ENCODE results near the gene TSG101. TPM values are rescaled to one million over a fixed set of nuclear protein-coding genes. Genes with fewer than 3 reads are reported as not detected.

The TSG101 gene
- total RNA-seq, 1 experiment from 2014 or later: 86.6 TPM

GRCh38 chr11:18452927-18453326 is 73.8 kb downstream of the TSG101 start:
- peaks cover 19% of the 10 kb centered on the region for H3K4me1 Mint-ChIP-seq (ENCODE audit: low read depth, unreplicated experiment)
- no peaks in the 10 kb centered on the region for H3K36me3 Mint-ChIP-seq (ENCODE audit: insufficient read depth, unreplicated experiment)
- no peaks in the 10 kb centered on the region for H3K9me3 ChIP-seq
- no peak overlapping the region for H3K27ac Mint-ChIP-seq (ENCODE audit: unreplicated experiment)
- no peak for TF ChIP-seq CTCF (IDR thresholded peaks at IDR 0.05; ENCODE audit: insufficient read depth in 1 of 2, low read depth in 1 of 2, low read length in 1 of 2, severe bottlenecking in 1 of 2, unreplicated experiment in 1 of 2)
- no TSS peak for BruUV-seq (replicated peaks)
- no peaks in the 10 kb centered on the region for H3K9me3 Mint-ChIP-seq (ENCODE audit: unreplicated experiment)
- peaks cover 15% of the 10 kb centered on the region for H3K4me1 ChIP-seq
- H3K36me3 ChIP-seq (ENCODE audit: control insufficient read depth, insufficient read depth, low read length): no peaks in the 10 kb centered on the region
- no peaks in the 10 kb centered on the region for H3K27me3 ChIP-seq (replicated peaks; ENCODE audit: control insufficient read depth, insufficient read depth, low read length)
- no peak overlapping the region for H3K4me3 Mint-ChIP-seq (ENCODE audit: unreplicated experiment)
- DNase-seq: no peak
- intact Hi-C loops (cut with micrococcal nuclease; ENCODE audit: unreplicated experiment): no loop called here
- H3K27me3 Mint-ChIP-seq (ENCODE audit: insufficient read depth, unreplicated experiment): no peaks in the 10 kb centered on the region
- CTCF ChIA-PET: no interaction called here
- H3K4me3 ChIP-seq (ENCODE audit: low read depth, low read length): no peak overlapping the region
- POLR2A ChIA-PET: no interaction called here

GRCh38 chr11:18449251-18449650 is 77.5 kb downstream of the TSG101 start:
- no peak for DNase-seq
- H3K36me3 ChIP-seq (ENCODE audit: control insufficient read depth, insufficient read depth, low read length): no peaks in the 10 kb centered on the region
- no peaks in the 10 kb centered on the region for H3K27me3 ChIP-seq (replicated peaks; ENCODE audit: control insufficient read depth, insufficient read depth, low read length)
- no peaks in the 10 kb centered on the region for H3K4me1 Mint-ChIP-seq (ENCODE audit: low read depth, unreplicated experiment)
- H3K9me3 Mint-ChIP-seq (ENCODE audit: unreplicated experiment): no peaks in the 10 kb centered on the region
- POLR2A ChIA-PET: no interaction called here
- no peak overlapping the region for H3K4me3 Mint-ChIP-seq (ENCODE audit: unreplicated experiment)
- no peak overlapping the region for H3K4me3 ChIP-seq (ENCODE audit: low read depth, low read length)
- TF ChIP-seq CTCF (IDR thresholded peaks at IDR 0.05; ENCODE audit: insufficient read depth in 1 of 2, low read depth in 1 of 2, low read length in 1 of 2, severe bottlenecking in 1 of 2, unreplicated experiment in 1 of 2): no peak
- peaks cover 8% of the 10 kb centered on the region for H3K27me3 Mint-ChIP-seq (ENCODE audit: insufficient read depth, unreplicated experiment)
- no peaks in the 10 kb centered on the region for H3K4me1 ChIP-seq
- no peak overlapping the region for H3K27ac Mint-ChIP-seq (ENCODE audit: unreplicated experiment)
- intact Hi-C loops (cut with micrococcal nuclease; ENCODE audit: unreplicated experiment): no loop called here
- H3K9me3 ChIP-seq: no peaks in the 10 kb centered on the region
- BruUV-seq (replicated peaks): no TSS peak
- no peaks in the 10 kb centered on the region for H3K36me3 Mint-ChIP-seq (ENCODE audit: insufficient read depth, unreplicated experiment)
- CTCF ChIA-PET: interaction anchor here (0.7 to 1.2 kb wide), 2 partner anchors 39 to 369 kb away, joined by 3 to 4 read pairs; no protein-coding TSS in a partner anchor

- no TSS peak for BruUV-seq (replicated peaks)
- no peak for TF ChIP-seq CTCF (IDR thresholded peaks at IDR 0.05; ENCODE audit: insufficient read depth in 1 of 2, low read depth in 1 of 2, low read length in 1 of 2, severe bottlenecking in 1 of 2, unreplicated experiment in 1 of 2)
- intact Hi-C loops (cut with micrococcal nuclease; ENCODE audit: unreplicated experiment): no loop called here
- no peaks in the 10 kb centered on the region for H3K36me3 ChIP-seq (ENCODE audit: control insufficient read depth, insufficient read depth, low read length)
- no peaks in the 10 kb centered on the region for H3K36me3 Mint-ChIP-seq (ENCODE audit: insufficient read depth, unreplicated experiment)
- H3K4me3 ChIP-seq (ENCODE audit: low read depth, low read length): no peak overlapping the region
- H3K27me3 Mint-ChIP-seq (ENCODE audit: insufficient read depth, unreplicated experiment): no peaks in the 10 kb centered on the region
- POLR2A ChIA-PET: no interaction called here
- no peaks in the 10 kb centered on the region for H3K4me1 Mint-ChIP-seq (ENCODE audit: low read depth, unreplicated experiment)
- no peak overlapping the region for H3K4me3 Mint-ChIP-seq (ENCODE audit: unreplicated experiment)
- H3K27ac Mint-ChIP-seq (ENCODE audit: unreplicated experiment): no peak overlapping the region
- no peaks in the 10 kb centered on the region for H3K9me3 ChIP-seq
- no peaks in the 10 kb centered on the region for H3K27me3 ChIP-seq (replicated peaks; ENCODE audit: control insufficient read depth, insufficient read depth, low read length)
- no peaks in the 10 kb centered on the region for H3K9me3 Mint-ChIP-seq (ENCODE audit: unreplicated experiment)
- no peak for DNase-seq
- CTCF ChIA-PET: interaction anchor here (0.5 kb wide), 2 partner anchors 13 to 318 kb away, joined by 4 read pairs; no protein-coding TSS in a partner anchor
- H3K4me1 ChIP-seq: no peaks in the 10 kb centered on the region
Observed at GRCh38 chr11:18438691-18439090, 88.1 kb downstream of the TSG101 start.

Other genes with a start within 250 kb of the TSG101 start
- gene HPS5, start 204.8 kb downstream of the TSG101 start, total RNA-seq (2022): 17.5 TPM in 2 replicates
- gene GTF2H1, start 204.4 kb downstream of the TSG101 start, total RNA-seq (2022): 63.0 and 72.0 TPM in 2 replicates
- gene LDHA, start 132.4 kb downstream of the TSG101 start, total RNA-seq (2022): 396 and 507 TPM in 2 replicates
- gene LDHC, start 114.6 kb downstream of the TSG101 start, total RNA-seq (2022): not detected in 2 replicates
- 0.51 and 0.59 TPM in 2 replicates for gene LDHAL6A, start 71.1 kb downstream of the TSG101 start, total RNA-seq (2022)
- 15.9 and 19.2 TPM in 2 replicates for gene UEVLD, start 61.8 kb upstream of the TSG101 start, total RNA-seq (2022)
- gene MISFA, start 72.8 kb upstream of the TSG101 start, total RNA-seq (2022): 5.2 and 8.8 TPM in 2 replicates
- 21.4 and 24.6 TPM in 2 replicates for gene SPTY2D1, start 107.4 kb upstream of the TSG101 start, total RNA-seq (2022)
- 0.19 and 0.25 TPM in 2 replicates for gene TMEM86A, start 171.8 kb upstream of the TSG101 start, total RNA-seq (2022)
- gene IGSF22, start 199.2 kb upstream of the TSG101 start, total RNA-seq (2022): not detected in 2 replicates

Data from Caco-2 (cell line).